MV-4-11 (cell line): ENCODE data around the gene PRKCH.
A peak's percentile ranks its signal among the peaks of the same experiment; 100 is the strongest.
"Not testable (repeated sequence)": the region's sequence is repeated elsewhere in the genome, so short reads cannot be mapped to it uniquely, and the experiment has no call there.

ENCODE experiments used
- DNase-seq: peaks from one replicate; lab custom pipeline; 2025; lab: John Stamatoyannopoulos, UW

PRKCH gene

DNA sequence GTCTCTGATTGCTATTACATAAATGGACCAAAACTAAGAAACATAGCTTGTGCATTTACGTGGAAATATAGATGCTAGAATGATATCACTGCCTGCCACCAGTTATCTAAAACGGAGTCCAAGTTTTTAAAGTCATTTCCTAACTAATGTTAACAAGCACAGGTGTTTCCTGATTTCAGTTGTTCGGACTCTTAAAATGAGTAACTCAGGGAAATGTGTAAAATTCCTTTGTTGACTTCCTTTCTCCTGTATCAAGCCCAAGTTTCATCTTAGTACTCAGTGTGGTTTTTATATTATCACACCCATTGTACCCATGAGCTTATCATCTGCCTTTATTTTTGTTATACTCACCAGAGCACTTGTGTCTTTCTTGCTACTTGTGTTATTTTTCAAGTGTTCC is 13.2 kb upstream of the PRKCH start:
- DNase-seq = no peak

DNA sequence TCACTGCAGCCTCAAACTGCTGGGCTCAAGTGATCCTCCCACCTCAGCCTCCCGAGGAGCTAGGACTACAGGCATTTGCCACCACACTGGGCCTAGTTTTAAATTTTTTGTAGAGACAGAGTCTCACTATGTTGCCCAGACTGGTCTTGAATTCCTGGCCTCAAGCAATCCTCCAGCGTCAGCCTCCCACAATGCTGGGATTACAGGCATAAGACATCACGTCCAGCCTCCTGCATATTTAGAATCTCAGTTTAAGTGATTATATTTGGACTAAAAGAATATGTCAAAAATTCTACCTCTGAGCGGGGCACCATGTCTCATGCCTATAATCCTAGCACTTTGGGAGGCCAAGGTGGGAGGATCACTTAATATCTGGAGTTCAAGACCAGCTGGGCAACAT is 12.7 kb upstream of the PRKCH start:
- not testable (repeated sequence) for DNase-seq

DNA sequence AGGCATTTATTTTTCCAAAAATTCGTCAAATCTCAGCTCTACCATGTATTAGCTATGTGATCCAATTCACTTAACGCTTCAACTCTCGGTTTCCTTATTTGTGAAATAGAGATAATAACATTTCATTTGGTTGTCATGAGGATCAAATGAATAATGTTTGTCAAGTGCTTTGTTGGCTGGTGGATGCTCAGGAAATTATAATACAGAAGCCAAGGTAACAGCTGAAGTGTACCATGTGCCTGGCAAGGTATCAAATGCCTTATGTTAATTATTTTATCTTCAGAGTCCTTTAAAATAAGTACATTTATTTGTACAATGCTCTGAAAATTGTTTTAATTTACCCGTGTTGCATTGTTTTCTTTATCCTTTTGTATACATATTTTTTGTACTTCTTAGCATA is 6.1 kb upstream of the PRKCH start:
- no peak for DNase-seq

DNA sequence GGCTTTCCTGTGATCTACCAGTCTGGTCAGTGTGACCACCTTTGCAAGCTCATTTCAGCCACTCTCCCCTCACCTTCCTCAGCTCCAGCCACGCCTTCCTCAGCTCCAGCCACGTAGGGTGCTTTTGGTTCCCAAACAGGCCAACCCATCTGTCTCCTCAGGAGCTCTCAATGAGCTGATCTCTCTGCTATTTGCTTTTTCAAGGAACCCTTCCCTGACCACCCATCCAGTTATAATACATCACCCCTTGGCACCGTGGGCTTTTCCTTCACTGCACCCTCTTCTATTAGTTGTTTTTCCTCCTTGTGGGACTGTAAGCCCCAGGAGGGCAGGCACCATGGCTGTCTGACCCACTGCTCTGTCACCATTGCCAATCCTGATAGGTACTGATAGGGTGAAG is 2.3 kb upstream of the PRKCH start:
- no peak for DNase-seq

DNA sequence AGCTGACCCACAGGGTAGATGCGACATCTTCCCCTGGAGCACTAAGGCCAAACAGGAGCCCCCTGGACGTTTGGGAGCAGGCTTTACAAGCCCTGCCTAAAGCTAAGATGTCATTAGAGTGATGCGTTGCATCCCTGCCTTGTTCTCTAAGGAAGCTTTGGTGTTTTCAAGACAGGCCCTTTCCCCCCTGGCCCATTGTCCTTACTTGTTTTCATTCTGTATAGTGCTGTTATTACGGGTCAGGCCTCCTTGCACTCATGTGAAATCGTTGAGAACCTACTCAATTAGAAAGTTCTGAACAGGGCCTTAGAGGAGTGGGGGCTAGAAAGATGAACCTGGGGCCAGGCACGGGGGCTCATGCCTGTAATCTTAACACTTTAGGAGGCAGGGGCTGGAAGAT is 1.7 kb upstream of the PRKCH start:
- no peak for DNase-seq

DNA sequence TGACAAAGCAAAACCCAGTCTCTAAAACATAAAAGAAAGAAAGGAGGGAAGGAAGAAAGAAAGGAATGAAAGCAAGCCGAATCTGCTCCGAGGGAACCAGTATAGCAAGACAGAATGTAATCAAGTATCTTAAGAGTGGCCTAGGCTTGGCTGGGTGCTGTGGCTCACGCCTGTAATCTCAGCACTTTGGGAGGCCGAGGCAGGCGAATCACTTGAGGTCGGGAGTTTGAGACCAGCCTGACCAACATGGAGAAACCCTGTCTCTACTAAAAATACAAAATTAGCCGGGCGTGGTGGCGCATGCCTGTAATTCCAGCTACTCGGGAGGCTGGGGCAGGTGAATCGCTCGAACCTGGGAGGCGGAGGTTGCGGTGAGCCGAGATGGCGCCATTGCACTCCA is 1.2 kb upstream of the PRKCH start:
- DNase-seq = not testable (repeated sequence)

DNA sequence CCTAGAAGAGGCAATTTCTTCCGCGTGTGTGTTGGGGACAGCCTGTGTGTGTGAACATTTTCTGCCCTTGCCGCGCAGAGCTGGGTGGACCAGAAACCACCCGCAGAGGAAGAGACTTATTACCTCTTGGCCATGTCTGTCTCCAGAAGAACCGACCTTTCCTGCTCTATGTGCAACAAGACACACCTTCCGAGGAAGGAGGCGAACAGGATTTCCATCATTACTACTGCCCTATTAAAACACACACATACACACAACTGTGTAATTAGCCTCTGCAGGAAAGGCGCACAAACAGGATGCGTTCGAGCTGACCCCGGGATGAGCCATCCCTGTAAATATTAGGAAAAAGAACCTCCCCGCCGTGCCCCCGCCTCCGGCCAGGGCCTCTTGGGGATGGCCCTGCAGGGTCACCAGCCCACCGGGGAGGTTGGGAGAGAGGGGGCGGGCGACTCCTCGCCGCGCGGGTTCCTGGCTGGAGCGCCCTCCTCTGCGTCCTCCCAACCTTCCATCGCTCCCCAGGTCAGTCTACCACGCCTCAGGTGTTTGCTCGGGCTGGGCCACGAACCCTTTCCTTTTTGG is 484 bp upstream of the PRKCH start:
- no peak for DNase-seq

DNA sequence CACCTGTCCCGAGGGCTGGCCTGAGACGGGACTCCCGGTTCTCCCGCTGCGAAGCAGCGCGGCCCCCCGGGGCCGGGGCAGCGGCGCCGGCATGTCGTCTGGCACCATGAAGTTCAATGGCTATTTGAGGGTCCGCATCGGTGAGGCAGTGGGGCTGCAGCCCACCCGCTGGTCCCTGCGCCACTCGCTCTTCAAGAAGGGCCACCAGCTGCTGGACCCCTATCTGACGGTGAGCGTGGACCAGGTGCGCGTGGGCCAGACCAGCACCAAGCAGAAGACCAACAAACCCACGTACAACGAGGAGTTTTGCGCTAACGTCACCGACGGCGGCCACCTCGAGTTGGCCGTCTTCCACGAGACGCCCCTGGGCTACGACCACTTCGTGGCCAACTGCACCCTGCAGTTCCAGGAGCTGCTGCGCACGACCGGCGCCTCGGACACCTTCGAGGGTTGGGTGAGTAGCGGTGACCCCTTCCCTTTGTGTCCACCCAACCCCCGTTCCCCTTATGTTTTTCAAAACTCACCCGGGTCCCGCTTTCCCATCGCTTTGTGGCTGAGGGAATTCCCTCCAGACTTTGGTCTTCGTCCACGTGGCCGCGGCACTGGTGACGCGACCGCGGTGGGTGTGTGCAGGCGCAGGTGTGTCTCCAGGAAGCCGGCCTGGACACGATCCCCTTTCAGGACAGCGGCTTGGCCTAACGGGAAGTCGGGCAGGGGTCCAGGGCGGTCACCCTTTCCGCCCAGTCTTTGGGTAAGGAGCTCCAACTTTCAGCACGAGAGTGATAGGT is 826 bp downstream of the PRKCH start:
- no peak for DNase-seq

DNA sequence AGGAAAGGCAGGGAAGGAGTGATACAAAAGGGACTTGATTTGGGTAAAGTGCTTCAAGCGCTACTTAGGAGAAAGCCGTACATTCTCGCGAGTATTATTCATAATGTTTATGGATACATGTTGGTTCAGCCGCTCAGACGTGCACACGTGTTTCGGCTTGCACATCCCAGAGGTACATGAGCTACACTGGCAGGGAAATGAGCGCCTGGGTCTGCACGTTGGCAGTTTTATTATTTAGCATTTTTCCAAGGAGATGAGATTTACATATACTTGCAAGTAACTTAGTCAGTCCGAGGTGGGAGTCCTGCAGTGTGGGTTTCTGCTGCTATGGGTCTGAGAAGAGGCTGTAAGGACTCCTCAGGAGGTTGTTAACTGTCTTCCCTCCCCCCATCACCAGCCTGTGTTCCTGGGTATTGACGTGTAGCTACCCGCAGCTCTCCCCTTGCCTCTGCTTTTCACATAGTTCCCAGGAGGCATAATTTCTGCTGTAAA is 1.5 kb downstream of the PRKCH start:
- DNase-seq = no peak

DNA sequence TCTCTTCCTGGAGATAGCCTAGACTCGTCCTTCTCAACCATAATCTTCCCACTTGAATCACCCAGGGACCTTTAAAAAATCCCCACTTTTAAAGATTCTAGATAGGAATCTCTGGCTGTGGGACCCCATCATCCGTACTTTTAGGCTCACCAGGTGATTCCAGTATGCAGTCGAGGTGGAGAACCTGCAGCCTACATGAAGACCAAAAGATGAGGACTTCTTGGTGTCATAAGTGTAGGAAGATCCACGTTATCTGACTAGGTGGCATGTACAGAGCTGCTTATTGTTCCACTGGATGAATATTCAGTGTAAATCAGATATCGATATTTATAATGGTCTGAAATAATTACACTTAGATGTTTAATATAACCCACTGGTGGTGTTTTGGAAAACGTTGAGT is 2.6 kb downstream of the PRKCH start:
- no peak for DNase-seq

DNA sequence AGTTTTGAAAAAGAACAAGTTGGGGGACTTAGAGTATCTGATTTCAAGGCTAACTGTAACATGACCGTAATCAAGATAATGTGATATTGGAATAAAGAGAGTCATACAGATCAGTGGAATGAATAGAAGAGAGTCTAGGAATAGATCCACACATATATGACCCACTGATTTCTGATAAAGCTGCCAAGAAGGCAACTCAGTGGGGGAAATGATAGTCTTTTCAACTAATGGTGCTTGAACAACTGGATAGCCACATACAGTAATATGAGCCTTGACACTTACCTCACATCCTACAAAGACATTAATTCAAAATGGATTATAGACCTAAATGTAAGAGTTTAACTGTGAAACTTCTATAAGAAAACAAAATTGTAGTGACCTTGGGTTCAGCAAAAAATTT is 3.8 kb downstream of the PRKCH start:
- DNase-seq = no peak

DNA sequence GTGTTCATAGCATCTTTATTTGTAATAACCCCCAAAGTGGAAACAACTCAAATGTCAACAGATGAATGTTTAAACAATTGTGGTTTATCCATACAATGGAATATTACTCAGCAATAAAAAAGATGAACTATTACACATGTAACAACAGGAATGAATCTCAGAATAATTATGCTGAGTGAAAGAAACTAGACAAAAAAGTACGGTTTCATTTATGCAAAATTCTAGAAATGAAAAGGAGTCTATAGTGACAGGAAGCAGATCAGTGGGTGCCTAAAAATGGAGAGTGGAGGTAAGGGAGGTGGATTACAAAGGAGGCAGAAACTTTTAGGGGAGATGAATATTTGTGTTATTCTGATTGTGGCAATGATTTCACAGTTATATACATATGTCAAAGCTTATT is 4.8 kb downstream of the PRKCH start:
- DNase-seq = no peak

DNA sequence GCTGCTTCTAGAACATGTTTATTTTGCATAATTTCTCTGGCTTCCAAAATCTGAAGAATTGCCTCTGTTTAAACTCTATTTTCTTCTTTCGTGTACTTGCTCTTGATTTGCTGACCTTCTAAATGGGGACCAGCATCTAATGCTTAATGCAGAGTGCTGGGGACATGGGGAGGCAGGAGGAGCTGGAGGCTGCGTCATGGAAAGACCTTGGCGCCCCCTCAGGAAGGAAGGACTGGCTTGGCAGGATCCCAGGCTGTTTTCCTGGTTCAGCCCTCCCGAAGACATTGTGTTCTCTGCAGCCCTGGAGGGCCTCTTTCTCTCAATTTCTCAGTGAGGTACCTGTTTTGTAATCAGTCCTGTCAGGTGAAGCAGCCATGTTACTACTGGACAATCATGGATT is 5.5 kb downstream of the PRKCH start:
- DNase-seq = no peak

DNA sequence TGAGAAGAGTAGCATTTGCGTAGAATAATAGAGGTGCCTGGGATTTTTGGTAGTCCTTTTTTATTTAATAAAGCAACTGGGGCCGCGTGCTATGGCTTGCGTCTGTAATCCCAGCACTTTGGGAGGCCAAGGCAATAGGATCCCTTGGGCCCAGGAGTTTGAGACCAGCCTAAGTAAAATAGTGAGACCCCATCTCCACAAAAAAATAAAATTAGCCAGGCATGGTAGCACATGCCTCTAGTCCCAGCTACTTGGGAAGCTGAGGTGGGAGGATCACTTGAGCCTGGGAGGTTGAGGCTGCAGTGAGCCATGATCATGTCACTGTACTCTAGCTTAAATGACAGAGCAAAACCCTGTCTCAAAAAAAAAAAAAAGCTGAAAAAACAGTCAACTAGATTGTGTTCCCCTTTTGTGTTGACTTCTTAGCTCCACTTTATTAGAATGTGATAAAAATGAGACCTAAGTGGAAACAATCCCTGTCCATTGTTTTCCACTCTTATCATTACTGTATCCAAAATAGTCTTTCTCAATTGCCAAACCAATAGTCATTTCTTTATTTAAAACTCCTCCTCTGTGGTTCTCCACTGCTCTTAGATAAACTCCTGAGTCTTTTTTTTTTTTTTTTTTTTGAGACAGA is 7.4 kb downstream of the PRKCH start:
- no peak for DNase-seq

DNA sequence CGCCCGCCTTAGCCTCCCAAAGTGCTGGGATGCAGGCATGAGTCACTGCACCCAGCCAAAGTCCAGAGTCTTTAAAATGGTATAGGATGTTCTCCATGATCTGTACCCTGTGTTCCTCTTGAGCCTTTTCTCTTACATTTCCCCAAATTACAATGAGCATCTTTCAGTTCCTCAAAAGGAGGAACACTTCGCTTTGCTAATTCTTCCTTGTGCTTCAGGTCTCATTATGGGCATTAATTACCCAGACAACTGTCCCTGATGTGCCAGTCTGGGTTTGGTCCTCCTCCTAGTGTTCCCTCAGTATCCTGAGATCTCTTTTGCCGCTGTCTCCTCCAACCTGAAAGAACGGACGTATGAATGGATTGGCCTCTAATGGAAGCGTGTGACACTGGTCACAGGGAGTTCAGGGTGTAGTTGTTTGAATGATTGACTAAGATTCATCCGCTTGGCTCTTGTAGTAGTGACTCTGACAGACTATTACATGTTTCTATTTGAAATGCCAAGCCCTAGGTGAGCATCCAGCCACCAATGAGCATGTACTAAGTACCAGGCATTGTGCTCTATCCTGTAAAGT is 8.2 kb downstream of the PRKCH start:
- peak; percentile 87 for DNase-seq

DNA sequence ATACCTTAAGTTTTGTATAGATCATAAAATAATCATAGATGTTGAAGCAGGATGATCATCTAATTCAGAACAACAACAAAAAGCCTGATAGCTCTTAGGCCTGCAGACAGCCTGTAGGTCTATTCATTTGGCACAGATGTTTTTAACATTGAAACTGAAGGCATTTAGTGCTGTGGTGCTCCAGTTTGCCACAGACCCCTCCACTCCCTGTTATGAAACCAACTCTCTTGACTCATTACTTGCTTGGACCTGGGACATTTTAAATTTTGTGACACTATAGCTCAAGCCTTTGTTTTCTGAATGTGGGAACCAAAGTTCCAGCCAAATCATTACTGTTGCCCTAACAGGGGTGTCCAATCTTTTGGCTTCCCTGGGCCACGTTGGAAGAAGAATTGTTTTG is 9.1 kb downstream of the PRKCH start:
- DNase-seq = no peak

DNA sequence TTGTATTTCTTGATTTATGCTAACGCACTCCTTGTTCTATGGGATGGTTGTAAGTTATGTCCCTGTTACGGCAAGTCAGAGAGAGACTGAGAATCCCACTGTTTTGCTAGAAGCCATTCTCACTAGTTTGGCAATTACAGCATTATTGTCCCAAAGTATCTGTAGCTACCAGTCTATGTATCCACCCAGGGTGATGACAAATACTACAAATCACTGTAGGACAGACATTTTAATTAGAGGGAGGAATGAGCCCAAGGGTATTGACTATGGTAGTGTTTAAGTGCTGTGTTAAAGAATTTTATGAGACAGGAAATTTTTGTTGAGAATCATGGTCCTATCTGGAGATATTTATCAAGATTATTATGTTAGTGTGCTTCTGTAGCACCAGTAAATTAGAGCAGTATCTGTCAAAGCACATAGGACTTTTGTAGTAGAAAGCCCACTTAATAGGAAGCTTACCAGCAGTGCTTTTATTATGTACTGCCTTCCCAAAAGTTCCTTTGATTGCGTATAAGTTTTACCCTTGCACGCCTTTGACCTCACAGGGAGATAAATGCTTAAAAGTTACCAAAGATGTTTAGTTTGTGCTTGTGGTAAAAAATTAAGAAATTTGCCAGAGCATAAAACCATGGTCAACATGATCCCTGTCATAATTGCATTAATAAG is 10.7 kb downstream of the PRKCH start:
- no peak for DNase-seq

DNA sequence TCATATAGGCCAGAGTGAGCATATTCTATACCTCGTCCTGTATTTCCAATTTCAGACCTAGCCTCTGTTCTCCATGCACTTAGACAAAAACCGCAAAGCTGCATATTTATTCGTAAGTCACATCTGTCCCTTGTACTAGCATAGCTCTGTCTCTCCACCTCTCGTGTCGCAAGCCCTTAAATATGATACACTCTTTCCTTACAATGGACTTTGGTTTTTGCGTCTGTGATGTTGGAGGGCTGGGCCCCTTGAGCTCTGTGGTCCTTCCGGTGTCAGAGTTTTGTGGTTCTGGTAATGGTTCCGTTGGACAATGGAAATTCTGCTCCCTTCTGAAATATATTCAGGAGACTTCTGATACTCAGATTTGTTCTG is 11.3 kb downstream of the PRKCH start:
- no peak for DNase-seq

DNA sequence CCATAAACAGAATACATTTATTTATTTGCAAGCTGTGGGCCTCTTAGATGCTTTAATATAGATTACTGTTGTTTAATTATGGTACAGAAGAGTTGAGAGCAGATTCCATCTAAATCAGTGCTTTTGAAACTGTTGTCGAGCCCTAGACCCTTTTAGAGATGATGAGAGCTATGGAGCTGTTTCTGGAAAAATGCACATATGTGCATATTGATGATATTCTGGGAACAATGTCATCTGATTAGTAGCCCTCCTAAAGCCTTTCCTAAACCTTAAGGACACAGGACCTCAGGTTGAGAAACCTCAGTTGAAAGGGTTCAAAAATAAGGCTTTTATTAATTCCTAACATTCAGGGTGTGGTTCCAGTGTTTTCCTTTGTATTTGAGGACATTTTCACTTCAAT is 11.7 kb downstream of the PRKCH start:
- DNase-seq = no peak

DNA sequence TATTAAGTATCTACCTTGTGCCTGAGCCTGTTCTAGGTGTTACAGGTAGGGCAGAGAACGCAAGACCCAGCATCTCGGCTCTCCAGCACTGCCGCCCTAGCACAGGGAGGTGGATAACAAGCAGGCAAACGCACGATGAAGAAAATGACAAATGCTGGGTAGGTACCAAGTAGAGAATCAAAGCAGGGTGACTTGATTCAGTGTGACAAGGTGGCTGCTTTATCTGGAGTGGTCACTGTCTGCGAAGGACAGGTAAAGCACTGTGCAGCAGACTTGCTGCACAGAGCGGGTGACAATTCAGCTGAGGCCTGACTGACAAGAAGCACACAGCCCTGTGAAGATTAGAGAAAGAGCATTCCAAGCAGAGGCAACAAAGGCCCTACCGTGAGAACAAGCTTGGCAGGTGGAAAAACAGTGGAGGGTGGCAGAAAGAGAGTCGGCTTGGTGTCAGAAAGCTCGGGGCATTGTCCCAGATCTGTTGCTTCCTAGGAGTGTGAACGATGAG is 12.9 kb downstream of the PRKCH start:
- no peak for DNase-seq

DNA sequence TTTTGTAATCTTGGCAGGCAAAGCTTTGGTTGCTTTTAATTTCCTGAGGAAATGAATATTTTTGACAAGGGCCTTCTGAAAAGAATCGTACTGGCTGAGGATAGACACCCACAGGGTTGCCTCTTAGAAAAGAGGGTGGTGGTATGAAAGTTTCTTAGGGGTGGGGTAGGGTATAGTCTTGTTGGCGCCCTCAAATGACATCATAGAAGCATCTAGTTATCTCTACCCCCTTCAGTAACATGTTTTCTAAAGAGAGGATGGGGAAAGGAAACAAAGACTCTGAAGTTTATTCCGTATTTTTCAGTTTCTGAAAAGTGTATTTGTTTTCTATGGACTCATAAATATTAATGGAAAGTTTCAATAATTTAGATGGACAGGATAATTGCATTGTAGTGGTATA is 13.7 kb downstream of the PRKCH start:
- no peak for DNase-seq

DNA sequence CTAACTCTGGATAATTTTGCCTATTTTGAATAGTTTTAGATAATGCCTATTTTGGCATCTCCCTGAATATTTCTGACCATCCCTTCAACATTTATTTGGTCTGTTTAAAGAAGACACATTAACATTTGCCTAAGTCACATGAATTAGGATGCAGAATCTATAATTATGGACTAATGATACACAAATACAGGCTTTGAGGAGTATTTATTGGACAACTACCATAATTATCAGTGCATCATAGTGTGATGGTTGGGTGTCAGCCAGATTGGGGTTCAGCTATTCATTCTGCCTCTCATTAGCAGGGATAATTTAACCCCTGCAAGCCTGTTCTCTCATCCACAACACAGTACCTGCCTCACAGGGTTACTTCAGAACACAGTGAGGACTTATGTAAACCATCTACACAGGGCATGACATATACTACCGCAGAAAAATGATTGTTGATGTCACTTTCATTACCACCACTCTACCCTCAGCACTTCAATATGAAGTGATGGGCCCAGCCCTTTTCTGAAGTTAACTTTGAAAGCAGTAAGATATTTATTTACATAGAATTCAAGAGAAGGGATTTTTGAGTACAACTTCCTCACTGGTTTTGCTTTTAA is 14.4 kb downstream of the PRKCH start:
- DNase-seq = no peak
